ENCODE data around the gene NUMB. TPM values are rescaled to one million over a fixed set of nuclear protein-coding genes. Genes with fewer than 3 reads are reported as not detected.
A peak's percentile ranks its signal among the peaks of the same experiment; 100 is the strongest.

NUMB gene
- total and polyA plus RNA-seq, 2 of the 13 experiments (the other 11 are each of a cell fraction or from before 2014, with no cell fraction given) = 20.3 to 71.1 TPM

DNA sequence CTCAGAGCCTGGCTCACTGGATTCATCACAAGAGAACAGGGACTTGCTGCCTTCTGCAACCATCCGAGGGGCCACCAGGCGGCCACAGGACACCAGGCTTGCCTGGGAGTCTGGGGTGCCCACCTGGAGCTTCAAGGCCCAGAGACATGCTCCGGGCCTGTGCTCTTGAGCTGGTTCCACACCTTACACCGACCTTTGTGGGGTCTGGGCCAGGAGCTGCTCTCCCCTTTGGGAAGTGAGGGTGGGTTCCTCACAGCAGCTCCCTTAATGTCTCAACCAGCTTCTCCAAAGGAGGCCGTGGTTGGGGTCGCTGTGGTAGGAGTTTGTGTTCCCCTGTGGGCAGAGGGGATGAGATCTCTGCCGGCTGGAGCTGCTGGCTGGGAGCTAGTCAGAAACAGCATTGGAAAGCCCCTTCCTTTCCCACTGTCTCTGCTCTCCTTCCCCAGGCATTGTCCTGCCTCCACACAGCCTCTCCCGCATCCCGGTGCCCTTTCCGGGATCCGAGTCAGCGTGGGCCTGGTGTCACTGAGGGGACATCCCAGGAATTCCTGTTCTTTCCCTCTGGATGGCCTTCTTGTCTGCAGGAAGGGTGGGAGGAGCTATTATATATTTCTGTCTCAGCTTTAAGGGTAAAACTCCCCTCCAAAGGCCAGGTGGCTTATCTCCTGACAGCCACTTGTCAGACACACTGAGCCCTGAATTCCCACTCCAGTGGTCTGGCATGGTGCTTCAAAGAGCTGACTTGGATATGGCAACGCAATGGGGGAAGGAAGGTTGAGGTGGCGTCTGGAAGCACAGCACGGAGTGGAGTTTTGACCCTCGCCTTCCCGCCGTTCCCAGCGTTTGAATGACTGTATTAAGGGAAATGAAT is 226.1 kb downstream of the NUMB start (continued):
- TF ChIP-seq ZNF724P (CRISPR knock-in tag; IDR thresholded peaks at IDR 0.05; ENCODE audit: borderline replicate concordance) = no peak
- TF ChIP-seq, protein P1, sequence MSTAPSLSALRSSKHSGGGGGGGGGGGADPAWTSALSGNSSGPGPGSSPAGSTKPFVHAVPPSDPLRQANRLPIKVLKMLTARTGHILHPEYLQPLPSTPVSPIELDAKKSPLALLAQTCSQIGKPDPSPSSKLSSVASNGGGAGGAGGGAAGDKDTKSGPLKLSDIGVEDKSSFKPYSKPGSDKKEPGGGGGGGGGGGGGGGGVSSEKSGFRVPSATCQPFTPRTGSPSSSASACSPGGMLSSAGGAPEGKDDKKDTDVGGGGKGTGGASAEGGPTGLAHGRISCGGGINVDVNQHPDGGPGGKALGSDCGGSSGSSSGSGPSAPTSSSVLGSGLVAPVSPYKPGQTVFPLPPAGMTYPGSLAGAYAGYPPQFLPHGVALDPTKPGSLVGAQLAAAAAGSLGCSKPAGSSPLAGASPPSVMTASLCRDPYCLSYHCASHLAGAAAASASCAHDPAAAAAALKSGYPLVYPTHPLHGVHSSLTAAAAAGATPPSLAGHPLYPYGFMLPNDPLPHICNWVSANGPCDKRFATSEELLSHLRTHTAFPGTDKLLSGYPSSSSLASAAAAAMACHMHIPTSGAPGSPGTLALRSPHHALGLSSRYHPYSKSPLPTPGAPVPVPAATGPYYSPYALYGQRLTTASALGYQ (CRISPR knock-in tag; IDR thresholded peaks at IDR 0.05) = no peak
- TF ChIP-seq FOXC1 (CRISPR knock-in tag; IDR thresholded peaks at IDR 0.05; ENCODE audit: borderline replicate concordance) = 0 out of 2 replicates have a peak, but pooled peaks have one; percentile 15
- TF ChIP-seq ZFY (CRISPR knock-in tag; IDR thresholded peaks at IDR 0.05) = peak; percentile 35; the same call in 1 of the 2 replicates
- TF ChIP-seq TAF1 (CRISPR knock-in tag; IDR thresholded peaks at IDR 0.05) = no peak
- peak; percentile 67; the same call in 1 of the 2 replicates for TF ChIP-seq ZNF274 (CRISPR knock-in tag; IDR thresholded peaks at IDR 0.05)
- TF ChIP-seq FOXM1 (CRISPR knock-in tag; IDR thresholded peaks at IDR 0.05) = no peak
- no peak for TF ChIP-seq YY1 (IDR thresholded peaks at IDR 0.05; ENCODE audit: insufficient read depth, insufficient replicate concordance, low read depth, low read length)
- peak; percentile 13; the same call in 1 of the 2 replicates for TF ChIP-seq RXRA (CRISPR knock-in tag; IDR thresholded peaks at IDR 0.05)
- peak; percentile 54; the same call in 1 of the 2 replicates for TF ChIP-seq IRF2 (CRISPR knock-in tag; IDR thresholded peaks at IDR 0.05)
- no peak for TF ChIP-seq THYN1 (CRISPR knock-in tag; IDR thresholded peaks at IDR 0.05; ENCODE audit: borderline replicate concordance, low read depth)
- peak; percentile 68 for TF ChIP-seq KDM2A (CRISPR knock-in tag; IDR thresholded peaks at IDR 0.05; ENCODE audit: borderline replicate concordance, low read depth)
- no peak for TF ChIP-seq ZBTB10 (CRISPR knock-in tag; IDR thresholded peaks at IDR 0.05; ENCODE audit: borderline replicate concordance)
- TF ChIP-seq SMC3 (IDR thresholded peaks at IDR 0.05; ENCODE audit: low read length) = peak; percentile 58; the same call in 1 of the 2 replicates
- TF ChIP-seq ZNF580 (CRISPR knock-in tag; IDR thresholded peaks at IDR 0.05; ENCODE audit: borderline replicate concordance, low read depth) = 0 out of 2 replicates have a peak, but pooled peaks have one; percentile 32
- no peak for TF ChIP-seq ZC3H4 (CRISPR knock-in tag; IDR thresholded peaks at IDR 0.05; ENCODE audit: borderline replicate concordance)
